ENCODE data around the gene WSCD1.

Gene WSCD1

GRCh38 chr17:6153375-6153774, 83.2 kb downstream of the WSCD1 start:
- Mint-ChIP-seq H3K4me3 (no peak overlapping the region), H3K27ac (no peak overlapping the region), H3K9me3 (no peaks in the 10 kb centered on the region), H3K27me3 (no peaks in the 10 kb centered on the region), H3K36me3 (ENCODE audit: low read depth) (no peaks in the 10 kb centered on the region), H3K4me1 (ENCODE audit: low read depth) (no peaks in the 10 kb centered on the region)
- intact Hi-C loops (cut with micrococcal nuclease), result no loop called here

GRCh38 chr17:6157716-6158115, 87.5 kb downstream of the WSCD1 start:
- Mint-ChIP-seq H3K27me3 (no peaks in the 10 kb centered on the region), H3K9me3 (no peaks in the 10 kb centered on the region), H3K4me1 (ENCODE audit: low read depth) (no peaks in the 10 kb centered on the region), H3K36me3 (ENCODE audit: low read depth) (no peaks in the 10 kb centered on the region), H3K4me3 (no peak overlapping the region), H3K27ac (no peak overlapping the region)
- intact Hi-C loops (cut with micrococcal nuclease), result no loop called here

- intact Hi-C loops (cut with micrococcal nuclease), result no loop called here
- Mint-ChIP-seq H3K9me3 (no peaks in the 10 kb centered on the region), H3K4me3 (no peak overlapping the region), H3K27ac (no peak overlapping the region), H3K27me3 (peaks cover 4% of the 10 kb centered on the region), H3K4me1 (ENCODE audit: low read depth) (no peaks in the 10 kb centered on the region), H3K36me3 (ENCODE audit: low read depth) (no peaks in the 10 kb centered on the region)
Observed at GRCh38 chr17:6159541-6160231, 89.5 kb downstream of the WSCD1 start.

GRCh38 chr17:6160232-6160555, 90.0 kb downstream of the WSCD1 start:
- H3K36me3 Mint-ChIP-seq (ENCODE audit: low read depth), result no peaks in the 10 kb centered on the region

GRCh38 chr17:6160911-6161855, 91.0 kb downstream of the WSCD1 start:
- intact Hi-C loops (cut with micrococcal nuclease), result no loop called here
- H3K4me3 Mint-ChIP-seq, result no peak overlapping the region
- peaks cover 6% of the 10 kb centered on the region for H3K27me3 Mint-ChIP-seq
- no peaks in the 10 kb centered on the region for H3K9me3 Mint-ChIP-seq
- H3K4me1 Mint-ChIP-seq (ENCODE audit: low read depth), result no peaks in the 10 kb centered on the region
- no peaks in the 10 kb centered on the region for H3K36me3 Mint-ChIP-seq (ENCODE audit: low read depth)
- H3K27ac Mint-ChIP-seq, result no peak overlapping the region

More at GRCh38 chr17:6160232-6160555, 90.0 kb downstream of the WSCD1 start:
- Mint-ChIP-seq H3K4me1 (ENCODE audit: low read depth) (no peaks in the 10 kb centered on the region), H3K9me3 (no peaks in the 10 kb centered on the region), H3K4me3 (no peak overlapping the region), H3K27ac (no peak overlapping the region), H3K27me3 (peaks cover 5% of the 10 kb centered on the region)
- intact Hi-C loops (cut with micrococcal nuclease), result no loop called here

GRCh38 chr17:6162216-6162615, 92.0 kb downstream of the WSCD1 start:
- Mint-ChIP-seq H3K27me3 (peaks cover 6% of the 10 kb centered on the region), H3K36me3 (ENCODE audit: low read depth) (no peaks in the 10 kb centered on the region), H3K4me3 (no peak overlapping the region), H3K9me3 (no peaks in the 10 kb centered on the region), H3K27ac (no peak overlapping the region), H3K4me1 (ENCODE audit: low read depth) (no peaks in the 10 kb centered on the region)
- intact Hi-C loops (cut with micrococcal nuclease), result no loop called here

- Mint-ChIP-seq H3K36me3 (ENCODE audit: low read depth) (no peaks in the 10 kb centered on the region), H3K27me3 (peaks cover 6% of the 10 kb centered on the region), H3K4me3 (no peak overlapping the region), H3K9me3 (no peaks in the 10 kb centered on the region), H3K4me1 (ENCODE audit: low read depth) (no peaks in the 10 kb centered on the region), H3K27ac (no peak overlapping the region)
- intact Hi-C loops (cut with micrococcal nuclease), result no loop called here
Observed at GRCh38 chr17:6162892-6163291, 92.7 kb downstream of the WSCD1 start.

GRCh38 chr17:6163612-6164333, 93.6 kb downstream of the WSCD1 start:
- Mint-ChIP-seq H3K27ac (no peak overlapping the region), H3K9me3 (no peaks in the 10 kb centered on the region), H3K4me1 (ENCODE audit: low read depth) (no peaks in the 10 kb centered on the region), H3K4me3 (no peak overlapping the region), H3K36me3 (ENCODE audit: low read depth) (no peaks in the 10 kb centered on the region), H3K27me3 (peaks cover 6% of the 10 kb centered on the region)
- intact Hi-C loops (cut with micrococcal nuclease), result no loop called here

- intact Hi-C loops (cut with micrococcal nuclease), result no loop called here
- Mint-ChIP-seq H3K36me3 (ENCODE audit: low read depth) (no peaks in the 10 kb centered on the region), H3K27me3 (peaks cover 6% of the 10 kb centered on the region), H3K4me3 (no peak overlapping the region), H3K27ac (no peak overlapping the region), H3K4me1 (ENCODE audit: low read depth) (no peaks in the 10 kb centered on the region), H3K9me3 (no peaks in the 10 kb centered on the region)
Observed at GRCh38 chr17:6164996-6165395, 94.8 kb downstream of the WSCD1 start.

GRCh38 chr17:6165806-6166205, 95.6 kb downstream of the WSCD1 start:
- Mint-ChIP-seq H3K9me3 (no peaks in the 10 kb centered on the region), H3K4me3 (no peak overlapping the region), H3K4me1 (ENCODE audit: low read depth) (no peaks in the 10 kb centered on the region), H3K27me3 (peaks cover 6% of the 10 kb centered on the region), H3K27ac (no peak overlapping the region), H3K36me3 (ENCODE audit: low read depth) (no peaks in the 10 kb centered on the region)
- intact Hi-C loops (cut with micrococcal nuclease), result no loop called here

- H3K27me3 Mint-ChIP-seq, result peaks cover 6% of the 10 kb centered on the region
- H3K36me3 Mint-ChIP-seq (ENCODE audit: low read depth), result no peaks in the 10 kb centered on the region
- no peak overlapping the region for H3K27ac Mint-ChIP-seq
- intact Hi-C loops (cut with micrococcal nuclease), result no loop called here
- H3K9me3 Mint-ChIP-seq, result no peaks in the 10 kb centered on the region
- no peaks in the 10 kb centered on the region for H3K4me1 Mint-ChIP-seq (ENCODE audit: low read depth)
- H3K4me3 Mint-ChIP-seq, result no peak overlapping the region
Observed at GRCh38 chr17:6166492-6167179, 96.5 kb downstream of the WSCD1 start.

GRCh38 chr17:6168296-6168695, 98.1 kb downstream of the WSCD1 start:
- no peaks in the 10 kb centered on the region for H3K36me3 Mint-ChIP-seq (ENCODE audit: low read depth)
- H3K27me3 Mint-ChIP-seq, result peaks cover 2% of the 10 kb centered on the region
- H3K4me1 Mint-ChIP-seq (ENCODE audit: low read depth), result no peaks in the 10 kb centered on the region
- no peaks in the 10 kb centered on the region for H3K9me3 Mint-ChIP-seq
- intact Hi-C loops (cut with micrococcal nuclease), result no loop called here
- H3K4me3 Mint-ChIP-seq, result no peak overlapping the region
- H3K27ac Mint-ChIP-seq, result no peak overlapping the region

GRCh38 chr17:6170349-6170748, 100.2 kb downstream of the WSCD1 start:
- Mint-ChIP-seq H3K36me3 (ENCODE audit: low read depth) (no peaks in the 10 kb centered on the region), H3K4me1 (ENCODE audit: low read depth) (no peaks in the 10 kb centered on the region), H3K27ac (no peak overlapping the region), H3K4me3 (no peak overlapping the region), H3K27me3 (no peaks in the 10 kb centered on the region), H3K9me3 (no peaks in the 10 kb centered on the region)
- intact Hi-C loops (cut with micrococcal nuclease), result no loop called here
